DOHH2 (cell line): Measurements from ENCODE around the gene ZFAND3.

ENCODE experiments used
- CTCF ChIP-seq: fragments of 200-600 bp; sonication (generic); IDR thresholded peaks from one replicate; pipeline ENCODE4 v1.5.1; 2014; ENCODE audit warnings: antibody characterized with exemption, mild to moderate bottlenecking, low read depth, low read length; ENCODE audit not compliant: poor library complexity, severe bottlenecking
- EZH2phosphoT487 ChIP-seq: fragments of 200-600 bp; sonication (generic); IDR thresholded peaks from 2 replicates; pipeline ENCODE4 v1.6.1; 2017; ENCODE audit warnings: borderline replicate concordance, mild to moderate bottlenecking, antibody characterized with exemption, low read length, moderate library complexity, mixed read lengths

GRCh38 chr6:37913210-37913609 lies 93.7 kb downstream of the ZFAND3 start:
- TF ChIP-seq CTCF: no peak
- TF ChIP-seq EZH2phosphoT487: no peak
